A673 (cell line): Measurements from ENCODE around the gene TPSD1.

Source experiments
- EZH2 ChIP-seq: fragments of 200-600 bp; sonication (generic); IDR thresholded peaks from 2 replicates; pipeline ENCODE4 v1.6.1; 2017; ENCODE audit warnings: borderline replicate concordance, low read depth, mild to moderate bottlenecking, mixed read lengths, antibody characterized with exemption, low read length; ENCODE audit not compliant: poor library complexity, severe bottlenecking
- TF ChIP-seq, protein P1 (sequence below): fragments of 300-800, 200-600 bp; sonication (generic); conservative IDR thresholded peaks from 2 replicates; pipeline ENCODE4 v1.5.1; 2017; ENCODE audit warnings: low read depth, mild to moderate bottlenecking, antibody characterized with exemption, low read length, moderate library complexity, mixed read lengths

DNA sequence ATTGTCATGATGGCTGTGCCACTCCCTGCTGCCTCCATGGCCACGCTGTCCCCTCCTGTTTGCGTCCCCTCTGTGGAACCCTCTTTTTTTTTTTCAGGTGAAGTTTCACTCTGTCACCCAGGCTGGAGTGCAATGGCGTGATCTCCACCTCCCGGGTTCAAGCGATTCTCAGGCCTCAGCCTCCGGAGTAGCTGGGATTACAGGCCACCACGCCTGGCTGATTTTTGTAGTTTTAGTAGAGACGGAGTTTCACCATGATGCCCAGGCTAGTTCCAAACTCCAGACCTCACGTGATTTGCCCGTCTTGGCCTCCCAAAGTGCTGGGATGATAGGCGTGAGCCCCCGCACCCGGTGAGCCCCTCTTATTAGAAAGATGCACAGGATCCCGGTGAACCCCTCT lies 42.5 kb downstream of the TPSD1 start:
- no peak for TF ChIP-seq EZH2
- TF ChIP-seq, protein P1, sequence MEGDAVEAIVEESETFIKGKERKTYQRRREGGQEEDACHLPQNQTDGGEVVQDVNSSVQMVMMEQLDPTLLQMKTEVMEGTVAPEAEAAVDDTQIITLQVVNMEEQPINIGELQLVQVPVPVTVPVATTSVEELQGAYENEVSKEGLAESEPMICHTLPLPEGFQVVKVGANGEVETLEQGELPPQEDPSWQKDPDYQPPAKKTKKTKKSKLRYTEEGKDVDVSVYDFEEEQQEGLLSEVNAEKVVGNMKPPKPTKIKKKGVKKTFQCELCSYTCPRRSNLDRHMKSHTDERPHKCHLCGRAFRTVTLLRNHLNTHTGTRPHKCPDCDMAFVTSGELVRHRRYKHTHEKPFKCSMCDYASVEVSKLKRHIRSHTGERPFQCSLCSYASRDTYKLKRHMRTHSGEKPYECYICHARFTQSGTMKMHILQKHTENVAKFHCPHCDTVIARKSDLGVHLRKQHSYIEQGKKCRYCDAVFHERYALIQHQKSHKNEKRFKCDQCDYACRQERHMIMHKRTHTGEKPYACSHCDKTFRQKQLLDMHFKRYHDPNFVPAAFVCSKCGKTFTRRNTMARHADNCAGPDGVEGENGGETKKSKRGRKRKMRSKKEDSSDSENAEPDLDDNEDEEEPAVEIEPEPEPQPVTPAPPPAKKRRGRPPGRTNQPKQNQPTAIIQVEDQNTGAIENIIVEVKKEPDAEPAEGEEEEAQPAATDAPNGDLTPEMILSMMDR, result no peak
